RWPE2 (cell line): Measurements from ENCODE around the gene SEMA5A.

ENCODE experiments used
- ATAC-seq: fragments of 200-7000 bp; cut with Tn5 transposase; 3 replicates; pipeline ENCODE4 v1.9.1; 2021; ENCODE audit warnings: low read depth
- DNase-seq: peaks from one replicate; pipeline ENCODE4 v3.0.0-alpha.2; 2020; ENCODE audit warnings: low spot score
- H3K27ac ChIP-seq: fragments of 450-650 bp; 2 replicates; pipeline ENCODE4 v1.5.1; 2017; ENCODE audit warnings: mild to moderate bottlenecking; ENCODE audit not compliant: poor library complexity, severe bottlenecking
- H3K27me3 ChIP-seq: fragments of 250-450 bp; sonication (Bioruptor Pico); 2 replicates; pipeline ENCODE4 v1.5.1; 2021; ENCODE audit warnings: mild to moderate bottlenecking, moderate library complexity; ENCODE audit not compliant: insufficient read depth, poor library complexity, severe bottlenecking
- H3K36me3 ChIP-seq: fragments of 250-450 bp; sonication (Bioruptor Pico); 2 replicates; pipeline ENCODE4 v1.5.1; 2020; ENCODE audit warnings: low read depth, mild to moderate bottlenecking, moderate library complexity
- H3K4me1 ChIP-seq: fragments of 250-450 bp; sonication (Bioruptor Pico); 2 replicates; pipeline ENCODE4 v1.5.1; 2021; ENCODE audit warnings: mild to moderate bottlenecking, moderate library complexity; ENCODE audit not compliant: insufficient read depth, poor library complexity, severe bottlenecking
- H3K4me3 ChIP-seq: fragments of 250-450 bp; sonication (Bioruptor Pico); 2 replicates; pipeline ENCODE4 v1.5.1; 2021; ENCODE audit warnings: mild to moderate bottlenecking, moderate library complexity; ENCODE audit not compliant: severe bottlenecking
- H3K9me3 ChIP-seq: fragments of 250-450 bp; sonication (Bioruptor Pico); 2 replicates; pipeline ENCODE4 v1.5.1; 2021; ENCODE audit warnings: mild to moderate bottlenecking, moderate library complexity; ENCODE audit not compliant: severe bottlenecking
- CTCF ChIP-seq: fragments of 450-650 bp; IDR thresholded peaks from one replicate; pipeline ENCODE4 v1.5.1; 2017; ENCODE audit warnings: mild to moderate bottlenecking, moderate library complexity; ENCODE audit not compliant: poor library complexity, severe bottlenecking

SEMA5A gene

DNA sequence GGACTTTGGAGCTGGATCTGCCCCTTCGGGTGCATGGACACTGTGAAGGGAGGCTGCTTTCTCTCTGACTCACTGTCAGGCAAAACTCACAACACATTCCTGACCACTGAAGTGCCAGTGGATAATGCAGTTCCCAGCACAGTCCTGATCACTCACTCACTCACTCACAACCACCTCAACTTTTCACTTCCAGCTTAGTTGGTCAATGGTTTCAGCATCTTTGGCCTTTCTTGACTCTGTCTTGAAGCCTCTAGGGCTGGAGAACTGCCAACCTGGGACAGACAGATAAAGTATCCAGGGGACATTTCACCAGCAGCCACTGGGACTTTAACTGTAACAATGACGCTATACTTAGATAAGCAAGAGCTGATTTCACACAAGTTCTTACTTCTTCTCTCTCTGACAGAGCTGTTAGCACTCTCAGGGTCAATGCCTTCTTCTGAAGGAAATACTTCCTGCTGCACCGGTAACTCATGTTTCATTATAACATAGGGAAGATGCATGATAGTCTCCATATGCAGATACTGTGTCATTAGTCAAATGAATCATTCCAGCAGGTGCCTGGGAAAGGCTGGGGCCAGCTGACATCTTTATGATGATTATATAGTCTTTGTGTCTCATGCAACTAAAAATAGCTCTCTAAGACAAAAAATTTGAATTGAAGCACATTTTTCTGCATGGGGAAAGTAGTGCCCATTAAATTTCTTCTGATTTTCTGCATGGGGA is 499.0 kb downstream of the SEMA5A start:
- no peak overlapping the region for H3K4me3 ChIP-seq
- no peak for TF ChIP-seq CTCF
- no peaks in the 10 kb centered on the region for H3K36me3 ChIP-seq
- peak overlapping the region; percentile 68 for H3K27ac ChIP-seq
- no peaks in the 10 kb centered on the region for H3K9me3 ChIP-seq
- H3K4me1 ChIP-seq: peaks cover 19% of the 10 kb centered on the region
- peak; percentile 99 for ATAC-seq
- no peaks in the 10 kb centered on the region for H3K27me3 ChIP-seq
- DNase-seq: peak; percentile 82

DNA sequence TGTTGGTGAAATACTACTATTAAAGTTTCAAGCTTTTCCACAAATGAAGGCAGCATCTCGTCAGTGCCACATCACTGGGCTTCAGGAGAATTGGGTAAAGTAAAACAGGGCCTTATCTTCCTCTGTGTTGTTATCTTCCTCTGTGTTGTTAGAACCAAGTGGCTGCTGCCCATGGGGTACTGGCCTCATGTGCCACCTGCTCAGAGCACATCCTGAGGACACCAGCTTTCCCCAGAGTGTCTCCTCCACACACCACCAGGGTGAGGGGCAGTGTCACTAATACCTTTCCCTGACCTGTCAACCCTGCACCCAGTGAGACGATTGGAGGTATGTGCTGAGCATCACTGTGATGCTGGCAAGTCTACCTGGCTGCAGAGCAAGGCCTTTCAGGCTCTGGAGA is 499.9 kb downstream of the SEMA5A start:
- ATAC-seq (no peak), DNase-seq (no peak)
- no peaks in the 10 kb centered on the region for H3K36me3 ChIP-seq
- peaks cover 19% of the 10 kb centered on the region for H3K4me1 ChIP-seq
- H3K9me3 ChIP-seq: no peaks in the 10 kb centered on the region
- H3K4me3 ChIP-seq: no peak overlapping the region
- no peaks in the 10 kb centered on the region for H3K27me3 ChIP-seq
- peak overlapping the region; percentile 68 for H3K27ac ChIP-seq
- no peak for TF ChIP-seq CTCF

- no peaks in the 10 kb centered on the region for H3K36me3 ChIP-seq
- DNase-seq (no peak), ATAC-seq (no peak)
- H3K4me1 ChIP-seq: peaks cover 10% of the 10 kb centered on the region
- no peaks in the 10 kb centered on the region for H3K27me3 ChIP-seq
- H3K27ac ChIP-seq: no peak overlapping the region
- TF ChIP-seq CTCF: no peak
- no peaks in the 10 kb centered on the region for H3K9me3 ChIP-seq
- H3K4me3 ChIP-seq: no peak overlapping the region
Observed at GRCh38 chr5:9042241-9042640, 503.6 kb downstream of the SEMA5A start.

DNA sequence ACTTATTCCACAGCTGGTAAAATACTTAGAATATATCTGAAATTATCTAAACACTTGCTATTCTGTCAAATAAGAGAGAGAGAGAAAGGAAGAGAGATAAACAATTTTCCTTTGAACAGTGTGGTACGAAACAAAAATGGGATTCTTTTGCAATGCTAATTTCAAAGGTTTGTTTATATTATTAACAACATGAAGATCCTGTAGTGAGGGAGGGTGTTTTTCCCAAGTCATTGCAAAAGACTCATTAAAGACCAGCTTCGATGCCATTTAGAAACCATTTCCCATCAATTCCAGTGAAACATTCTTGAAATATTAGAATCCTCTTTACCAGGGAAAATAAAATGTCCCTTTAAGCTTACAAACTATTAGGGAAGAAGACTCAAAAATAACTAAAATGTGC is 505.4 kb downstream of the SEMA5A start:
- Histone ChIP-seq H3K9me3 (no peaks in the 10 kb centered on the region), H3K36me3 (no peaks in the 10 kb centered on the region), H3K4me3 (no peak overlapping the region), H3K4me1 (no peaks in the 10 kb centered on the region), H3K27ac (no peak overlapping the region), H3K27me3 (no peaks in the 10 kb centered on the region)
- ATAC-seq (no peak), DNase-seq (no peak)
- TF ChIP-seq CTCF: no peak

- Histone ChIP-seq H3K36me3 (no peaks in the 10 kb centered on the region), H3K27me3 (no peaks in the 10 kb centered on the region), H3K9me3 (no peaks in the 10 kb centered on the region), H3K27ac (no peak overlapping the region), H3K4me1 (no peaks in the 10 kb centered on the region), H3K4me3 (no peak overlapping the region)
- no peak for DNase-seq
- no peak for ATAC-seq
- TF ChIP-seq CTCF: no peak
Observed at GRCh38 chr5:9037048-9037447, 508.8 kb downstream of the SEMA5A start.
